ENCODE data around the gene TMEM232.

DNA sequence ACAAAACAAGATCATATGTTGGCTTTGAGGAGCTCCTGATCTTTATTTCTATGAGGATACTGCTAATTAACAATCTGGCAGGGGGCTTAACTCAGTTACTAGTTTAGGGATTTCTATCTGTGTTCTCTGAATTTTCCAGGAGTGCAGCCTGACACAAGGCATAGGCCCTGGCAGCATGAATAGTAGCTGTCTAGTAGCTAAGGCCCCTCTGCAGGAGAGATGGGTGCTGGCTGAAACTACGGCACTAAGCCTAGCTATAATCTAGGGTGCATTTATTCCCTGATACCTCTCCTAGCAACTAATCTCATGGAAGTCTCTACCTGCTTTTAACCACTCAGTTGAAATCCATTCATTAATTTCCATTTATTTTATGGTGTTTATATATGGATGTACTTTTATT, 268.2 kb downstream of the TMEM232 start:
- no peak for TF ChIP-seq CTCF (IDR thresholded peaks at IDR 0.05)
- TF ChIP-seq POLR2A (IDR thresholded peaks at IDR 0.05) = no peak

Data from thyroid gland (tissue), 4 donors.